Suprapubic skin (tissue), 3 donors: ENCODE data around the gene PRR14.

Experiments used
- CTCF ChIP-seq, 2 donors: fragments of 200-600 bp in 1 of 2; fragments of 450-650 bp in 1 of 2; sonication (generic) in 1 of 2; IDR thresholded peaks; one replicate each; pipeline ENCODE4 v1.5.1; 2016 to 2019; ENCODE audit warnings: antibody characterized with exemption in 2 of 2, mild to moderate bottlenecking in 1 of 2, moderate library complexity in 1 of 2
- POLR2A ChIP-seq, 2 donors: fragments of 450-650 bp; IDR thresholded peaks; one replicate each; pipeline ENCODE4 v1.6.1; 2017; ENCODE audit warnings: antibody characterized with exemption in 2 of 2, mild to moderate bottlenecking in 2 of 2, moderate library complexity in 2 of 2

- TF ChIP-seq CTCF (IDR thresholded peaks at IDR 0.05) (no peak), POLR2A (IDR thresholded peaks at IDR 0.05) (no peak)
Measured at GRCh38 chr16:30699615-30700099, 48.9 kb downstream of the PRR14 start.
